GM12872 (cell line): ENCODE results near the gene KCNIP2.

Source experiments
- CTCF ChIP-seq: IDR thresholded peaks from 3 replicates; pipeline ENCODE4 v1.5.1; 2011; ENCODE audit warnings: low read depth, mild to moderate bottlenecking, low read length, moderate library complexity; ENCODE audit not compliant: insufficient read depth

Gene KCNIP2

DNA sequence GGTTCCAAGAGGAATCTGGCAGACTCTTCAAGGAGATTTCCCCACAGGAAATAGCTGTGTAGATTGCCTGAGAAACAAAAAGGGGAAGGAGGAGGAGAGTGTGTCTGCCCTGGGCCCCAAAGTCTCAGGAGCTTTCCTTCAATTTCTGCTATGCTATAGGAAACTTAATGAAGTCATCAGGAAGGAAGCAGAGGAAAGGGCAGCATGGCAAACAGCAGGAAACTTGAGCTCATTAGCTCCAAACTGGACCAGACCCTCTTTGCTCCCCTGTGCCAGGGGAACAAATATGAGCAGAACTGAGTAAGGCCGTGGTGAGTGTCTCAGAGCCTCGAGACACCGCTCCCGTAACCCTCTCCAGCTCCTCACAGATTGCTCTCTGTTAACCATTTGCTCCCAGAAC is 4.8 kb upstream of the KCNIP2 start:
- TF ChIP-seq CTCF, result no peak

DNA sequence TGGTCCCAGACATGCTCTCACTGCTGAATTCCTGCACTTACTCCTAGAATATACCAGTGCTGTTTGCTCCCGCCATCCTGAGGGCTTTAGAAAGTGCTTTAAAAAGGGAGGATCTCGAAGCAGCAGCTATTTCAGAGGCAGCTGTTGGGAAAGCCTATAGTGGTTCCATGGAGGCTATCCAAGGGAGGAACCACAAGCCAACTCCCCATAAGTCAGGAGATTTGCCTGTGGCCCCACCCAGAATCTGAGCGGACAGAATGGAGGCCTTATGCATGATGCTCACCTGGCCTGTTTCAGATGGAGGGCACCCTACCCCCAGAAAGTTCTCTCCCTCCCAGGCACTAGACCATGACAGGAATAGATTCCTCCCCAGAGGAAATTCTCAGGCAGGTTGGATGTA is 2.3 kb upstream of the KCNIP2 start:
- no peak for TF ChIP-seq CTCF

DNA sequence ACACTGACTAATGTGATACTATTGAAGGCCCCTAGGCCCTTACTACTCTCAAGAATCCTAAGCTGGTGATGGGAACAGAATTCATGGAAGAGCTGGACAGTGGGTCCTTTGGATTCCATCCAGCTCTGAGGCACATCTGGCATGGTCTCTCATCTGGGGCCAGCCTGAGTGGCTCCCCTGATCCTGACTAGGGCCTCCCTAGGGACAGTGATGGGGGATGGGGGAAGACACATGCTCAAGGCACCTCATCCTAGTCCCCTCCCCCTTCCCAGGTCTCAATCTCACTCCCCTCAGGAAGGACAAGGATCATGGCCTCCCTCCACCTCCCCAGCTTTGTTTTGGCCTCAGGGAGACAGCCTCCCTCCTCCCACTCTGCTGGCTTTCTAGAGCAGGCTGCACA is 1.8 kb downstream of the KCNIP2 start:
- TF ChIP-seq CTCF, result no peak

- TF ChIP-seq CTCF, result peak; percentile 98
These were observed 2.7 kb downstream of the KCNIP2 start for GRCh38 chr10:101840741-101841453.

DNA sequence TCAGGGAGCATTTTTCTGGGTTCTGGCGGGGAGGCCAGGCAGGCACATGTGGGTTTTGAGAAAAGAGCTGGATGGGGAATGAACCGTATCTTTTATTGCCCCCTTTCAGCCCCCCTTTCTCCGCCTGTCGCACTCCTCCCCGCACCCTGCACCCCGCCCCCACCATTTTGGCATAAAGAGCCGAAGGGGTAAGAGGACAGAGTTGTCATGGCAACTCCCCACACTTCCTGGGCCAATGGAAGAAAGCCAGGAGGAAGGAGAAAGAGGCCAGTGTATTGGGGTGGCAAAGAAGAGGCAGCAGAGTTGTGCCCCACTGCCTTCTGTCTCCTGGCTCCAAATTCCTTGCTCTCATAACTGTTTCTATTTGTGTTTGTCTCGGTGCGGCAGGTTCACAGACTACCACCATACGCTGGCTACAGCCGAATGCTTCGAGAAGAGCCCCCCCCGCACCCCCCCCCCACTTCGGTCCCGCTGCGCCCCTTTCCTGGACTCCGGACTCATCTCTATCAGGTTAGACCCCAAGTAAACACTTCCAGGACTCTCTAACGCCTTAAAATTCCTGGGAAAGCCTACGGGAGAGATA is 3.4 kb downstream of the KCNIP2 start:
- TF ChIP-seq CTCF, result no peak

DNA sequence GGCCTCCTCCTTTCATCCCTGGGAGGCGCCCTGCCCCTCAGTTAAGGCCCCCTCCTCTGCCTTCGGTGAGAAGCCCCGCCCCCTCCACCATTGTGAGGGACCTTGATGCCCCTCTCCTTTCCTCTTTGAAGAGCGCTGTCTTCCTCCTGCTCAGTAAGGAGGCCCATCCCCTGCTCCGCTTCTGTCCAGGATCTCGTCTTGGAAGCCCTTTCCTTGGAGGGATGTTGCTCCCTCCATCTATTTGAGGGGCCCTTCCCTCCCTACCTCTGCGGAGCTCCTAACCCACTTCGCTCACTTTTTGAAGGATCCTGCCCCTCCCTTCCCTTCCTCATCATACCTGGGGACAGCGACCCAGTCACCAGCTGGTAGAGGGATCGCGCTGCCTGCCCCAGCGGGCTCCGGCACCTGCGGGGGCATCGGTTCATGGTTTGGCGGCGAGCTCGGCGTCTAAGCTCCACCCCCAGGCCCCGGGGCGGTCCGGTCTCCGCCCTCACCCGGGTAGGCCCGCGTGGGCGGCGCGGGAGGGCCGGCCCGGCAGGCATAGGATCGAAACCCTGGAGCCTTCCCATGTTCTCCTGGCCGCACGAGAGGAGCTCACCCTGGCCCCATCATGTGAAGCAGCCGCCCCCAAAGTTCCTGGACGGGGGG is 4.1 kb downstream of the KCNIP2 start:
- TF ChIP-seq CTCF, result no peak

DNA sequence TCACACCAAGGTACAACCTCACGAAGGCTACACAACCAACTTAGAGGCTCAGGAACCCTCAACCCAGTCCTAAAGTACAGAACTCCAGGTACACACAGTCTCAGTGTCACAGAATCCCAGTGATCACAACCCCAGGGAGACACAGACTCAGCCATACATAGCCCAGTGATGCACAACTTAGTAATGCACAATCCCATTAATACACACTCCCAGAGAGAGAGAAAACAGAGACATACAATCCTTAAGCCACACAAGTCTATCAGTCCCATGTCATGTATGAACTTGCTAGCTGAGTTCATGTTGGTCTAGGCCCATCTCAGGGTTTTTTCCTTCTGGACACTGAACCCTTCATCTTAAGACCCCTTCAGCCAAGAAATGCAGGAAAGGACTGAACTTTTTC is 4.6 kb downstream of the KCNIP2 start:
- no peak for TF ChIP-seq CTCF
